IPS-18a (cell line): ENCODE results near the gene EPC2.
"Not testable (repeated sequence)": the region's sequence is repeated elsewhere in the genome, so short reads cannot be mapped to it uniquely, and the experiment has no call there.

Experiments
- H3K27ac ChIP-seq: one replicate; pipeline ENCODE4 v1.5.1; 2013; ENCODE audit warnings: low read length
- H3K27me3 ChIP-seq: one replicate; pipeline ENCODE4 v1.6.1; 2013; ENCODE audit warnings: mild to moderate bottlenecking, low read length; ENCODE audit not compliant: control insufficient read depth, insufficient read depth
- H3K36me3 ChIP-seq: one replicate; pipeline ENCODE4 v1.6.1; 2013; ENCODE audit warnings: low read depth, low read length; ENCODE audit not compliant: control insufficient read depth
- H3K4me1 ChIP-seq: one replicate; pipeline ENCODE4 v1.6.1; 2013; ENCODE audit warnings: low read depth, low read length; ENCODE audit not compliant: control insufficient read depth
- H3K4me3 ChIP-seq: one replicate; pipeline ENCODE4 v1.5.1; 2013; ENCODE audit warnings: low read length
- H3K9ac ChIP-seq: one replicate; pipeline ENCODE4 v1.6.1; 2013; ENCODE audit warnings: mild to moderate bottlenecking, low read length, moderate library complexity
- H3K9me3 ChIP-seq: one replicate; pipeline ENCODE4 v1.6.1; 2013; ENCODE audit warnings: low read depth, low read length; ENCODE audit not compliant: control insufficient read depth

The EPC2 gene

DNA sequence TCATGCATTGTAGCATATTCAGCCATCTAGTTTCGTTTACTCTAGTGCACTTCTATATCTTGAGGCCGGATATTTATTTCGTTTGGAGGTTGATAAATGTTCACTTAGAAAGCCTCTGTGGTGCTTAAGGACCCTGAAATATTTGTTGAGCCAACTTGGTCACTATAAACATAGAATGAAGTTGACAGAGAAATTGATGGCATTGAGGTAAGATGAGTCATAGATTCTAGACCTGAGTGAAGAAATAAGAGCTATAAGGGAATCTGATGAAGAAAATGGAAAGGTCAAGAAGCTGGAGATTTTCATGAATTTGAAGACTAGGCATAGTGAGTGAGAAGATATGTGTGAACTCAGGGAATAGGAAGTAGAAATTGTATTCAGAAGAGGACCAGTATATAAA, 35.9 kb downstream of the EPC2 start:
- no peak overlapping the region for H3K9ac ChIP-seq
- H3K4me3 ChIP-seq = no peak overlapping the region
- H3K4me1 ChIP-seq = peaks cover 7% of the 10 kb centered on the region
- no peaks in the 10 kb centered on the region for H3K9me3 ChIP-seq
- H3K27ac ChIP-seq = no peak overlapping the region
- H3K36me3 ChIP-seq = no peaks in the 10 kb centered on the region
- H3K27me3 ChIP-seq = no peaks in the 10 kb centered on the region

- H3K9ac ChIP-seq = no peak overlapping the region
- no peaks in the 10 kb centered on the region for H3K27me3 ChIP-seq
- no peaks in the 10 kb centered on the region for H3K9me3 ChIP-seq
- H3K4me1 ChIP-seq = no peaks in the 10 kb centered on the region
- H3K36me3 ChIP-seq = no peaks in the 10 kb centered on the region
- H3K27ac ChIP-seq = no peak overlapping the region
- no peak overlapping the region for H3K4me3 ChIP-seq
These were observed 36.9 kb downstream of the EPC2 start for GRCh38 chr2:148681443-148681842.

GRCh38 chr2:148681862-148682261, 37.3 kb downstream of the EPC2 start:
- H3K27me3 ChIP-seq, H3K36me3 ChIP-seq, H3K4me1 ChIP-seq, H3K4me3 ChIP-seq, H3K9me3 ChIP-seq, H3K27ac ChIP-seq, H3K9ac ChIP-seq: not testable (repeated sequence)

- peaks cover 3% of the 10 kb centered on the region for H3K4me1 ChIP-seq
- H3K9ac ChIP-seq = no peak overlapping the region
- no peaks in the 10 kb centered on the region for H3K36me3 ChIP-seq
- H3K4me3 ChIP-seq = no peak overlapping the region
- no peaks in the 10 kb centered on the region for H3K27me3 ChIP-seq
- no peaks in the 10 kb centered on the region for H3K9me3 ChIP-seq
- H3K27ac ChIP-seq = no peak overlapping the region
These were observed 40.0 kb downstream of the EPC2 start for GRCh38 chr2:148684507-148684906.

DNA sequence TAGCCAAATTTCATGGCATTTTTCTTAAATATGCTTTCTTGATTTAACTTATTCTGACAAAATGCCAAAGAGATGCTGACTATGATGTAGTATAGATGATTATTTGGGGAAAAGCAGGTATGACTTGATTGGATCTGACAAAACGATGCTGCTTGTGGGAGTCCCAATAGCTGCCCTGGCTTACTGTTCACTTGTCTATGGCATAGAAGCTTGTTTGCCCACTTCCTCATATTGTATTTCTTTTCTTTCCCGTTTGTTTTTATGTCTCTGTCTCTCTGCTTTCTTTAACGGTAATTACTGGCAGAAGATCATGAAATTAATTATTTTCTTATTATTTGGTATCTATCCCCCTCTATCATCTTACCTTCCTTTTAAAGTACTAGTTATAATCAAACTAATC, 43.0 kb downstream of the EPC2 start:
- peaks cover 3% of the 10 kb centered on the region for H3K4me1 ChIP-seq
- H3K36me3 ChIP-seq = peaks cover 11% of the 10 kb centered on the region
- H3K27me3 ChIP-seq = no peaks in the 10 kb centered on the region
- no peak overlapping the region for H3K9ac ChIP-seq
- no peaks in the 10 kb centered on the region for H3K9me3 ChIP-seq
- H3K4me3 ChIP-seq = no peak overlapping the region
- H3K27ac ChIP-seq = no peak overlapping the region

- H3K9me3 ChIP-seq, H3K4me1 ChIP-seq, H3K9ac ChIP-seq, H3K4me3 ChIP-seq, H3K27ac ChIP-seq, H3K27me3 ChIP-seq: not testable (repeated sequence)
- H3K36me3 ChIP-seq = peaks cover 11% of the 10 kb centered on the region
These were observed 43.5 kb downstream of the EPC2 start for GRCh38 chr2:148688011-148688410.

- Histone ChIP-seq H3K36me3 (peaks cover 11% of the 10 kb centered on the region), H3K4me1 (no peaks in the 10 kb centered on the region), H3K9me3 (peaks cover 14% of the 10 kb centered on the region), H3K9ac (no peak overlapping the region), H3K4me3 (no peak overlapping the region), H3K27ac (no peak overlapping the region), H3K27me3 (no peaks in the 10 kb centered on the region)
These were observed 52.4 kb downstream of the EPC2 start for GRCh38 chr2:148696985-148697384.

DNA sequence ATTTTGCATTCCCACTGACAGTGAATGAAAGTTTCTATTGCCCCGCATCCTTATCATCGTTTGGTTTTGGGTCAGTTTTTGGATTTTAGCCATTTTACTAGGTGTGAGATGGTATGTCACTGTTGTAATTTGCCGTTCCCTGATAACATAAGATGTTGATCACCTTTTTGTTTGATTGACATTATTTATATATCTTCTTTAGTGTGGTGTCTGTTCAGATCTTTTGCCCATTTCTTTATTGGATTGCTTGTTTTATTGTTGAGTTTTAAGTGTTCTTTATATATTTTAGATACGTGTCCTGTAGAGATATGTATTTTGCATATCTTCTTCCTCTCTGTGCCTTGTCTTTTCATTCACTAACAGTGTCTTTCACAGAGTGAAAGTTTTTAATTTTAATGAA, 55.3 kb downstream of the EPC2 start:
- Histone ChIP-seq H3K27ac (no peak overlapping the region), H3K4me1 (no peaks in the 10 kb centered on the region), H3K9me3 (peaks cover 14% of the 10 kb centered on the region), H3K27me3 (no peaks in the 10 kb centered on the region), H3K9ac (no peak overlapping the region), H3K4me3 (no peak overlapping the region), H3K36me3 (peaks cover 4% of the 10 kb centered on the region)

DNA sequence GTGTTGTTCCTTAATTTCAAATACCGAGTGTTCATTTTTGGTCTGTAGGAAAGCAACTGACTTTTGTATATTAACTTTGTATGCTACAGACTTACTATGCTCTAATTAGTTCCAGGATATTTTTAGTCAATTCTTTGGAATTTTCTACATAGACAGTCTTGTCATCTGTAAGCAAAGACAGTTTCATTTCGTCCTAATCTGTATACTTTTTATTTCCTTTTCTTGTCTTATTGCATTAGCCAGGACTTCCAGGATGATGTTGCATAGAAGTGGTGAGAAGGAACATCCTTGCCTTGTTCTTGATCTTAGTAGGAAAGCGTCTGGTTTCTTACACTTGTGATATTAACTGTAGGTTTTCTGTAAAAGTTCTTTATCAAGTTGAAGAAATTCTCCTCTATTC, 56.5 kb downstream of the EPC2 start:
- H3K36me3 ChIP-seq = no peaks in the 10 kb centered on the region
- no peak overlapping the region for H3K4me3 ChIP-seq
- H3K27me3 ChIP-seq = no peaks in the 10 kb centered on the region
- no peak overlapping the region for H3K9ac ChIP-seq
- H3K4me1 ChIP-seq = no peaks in the 10 kb centered on the region
- H3K9me3 ChIP-seq = peaks cover 18% of the 10 kb centered on the region
- no peak overlapping the region for H3K27ac ChIP-seq

DNA sequence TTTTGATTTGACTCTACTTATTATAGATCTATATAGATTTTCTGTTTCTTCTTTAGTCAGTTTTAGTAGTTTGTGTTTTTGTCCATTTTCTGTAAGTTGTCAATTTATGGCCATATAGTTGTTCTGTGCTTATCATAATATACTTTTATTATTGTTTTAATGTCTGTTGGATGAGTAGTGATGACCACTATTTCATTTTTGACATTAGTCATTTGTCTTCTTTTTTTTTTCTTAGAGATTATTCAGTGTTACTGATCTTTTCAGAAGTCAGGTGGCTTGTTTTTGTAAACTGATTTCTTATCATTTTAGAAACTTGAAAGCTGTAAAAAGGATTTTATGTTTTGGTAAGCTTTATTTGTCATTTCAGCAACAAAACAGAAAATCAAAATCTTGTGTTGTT, 57.3 kb downstream of the EPC2 start:
- Histone ChIP-seq H3K27me3 (no peaks in the 10 kb centered on the region), H3K9me3 (peaks cover 18% of the 10 kb centered on the region), H3K4me1 (no peaks in the 10 kb centered on the region), H3K9ac (no peak overlapping the region), H3K27ac (no peak overlapping the region), H3K4me3 (no peak overlapping the region), H3K36me3 (no peaks in the 10 kb centered on the region)

- Histone ChIP-seq H3K27ac (no peak overlapping the region), H3K4me1 (no peaks in the 10 kb centered on the region), H3K4me3 (no peak overlapping the region), H3K9ac (no peak overlapping the region), H3K36me3 (no peaks in the 10 kb centered on the region), H3K9me3 (peaks cover 18% of the 10 kb centered on the region), H3K27me3 (no peaks in the 10 kb centered on the region)
These were observed 57.9 kb downstream of the EPC2 start for GRCh38 chr2:148702475-148702874.

- Histone ChIP-seq H3K4me1 (no peaks in the 10 kb centered on the region), H3K9me3 (peaks cover 17% of the 10 kb centered on the region), H3K36me3 (no peaks in the 10 kb centered on the region), H3K27me3 (no peaks in the 10 kb centered on the region), H3K4me3 (no peak overlapping the region), H3K27ac (no peak overlapping the region), H3K9ac (no peak overlapping the region)
These were observed 59.7 kb downstream of the EPC2 start for GRCh38 chr2:148704247-148704646.
